Measurements from ENCODE around the gene OSBPL6.

- TF ChIP-seq CTCF (IDR thresholded peaks at IDR 0.05 in 8 of 11, conservative IDR thresholded peaks at IDR 0.05 in 3 of 11) (no peak), POLR2A (IDR thresholded peaks at IDR 0.05) (no peak), POLR2AphosphoS5 (IDR thresholded peaks at IDR 0.05) (no peak)
Measured at GRCh38 chr2:178229927-178230326, 35.6 kb downstream of the OSBPL6 start.
